GM19468 (cell line): Measurements from ENCODE around the gene MATN4.

Source experiments
- ATAC-seq: cut with Tn5 transposase; IDR thresholded peaks from one replicate; pipeline ENCODE4 v1.9.1; 2021; ENCODE audit warnings: mild to moderate bottlenecking, moderate library complexity, moderate number of reproducible peaks; ENCODE audit not compliant: unreplicated experiment; ENCODE audit errors: extremely low read depth

The MATN4 gene

GRCh38 chr20:45293041-45294002 is 14.8 kb downstream of the MATN4 start:
- ATAC-seq, result no peak

DNA sequence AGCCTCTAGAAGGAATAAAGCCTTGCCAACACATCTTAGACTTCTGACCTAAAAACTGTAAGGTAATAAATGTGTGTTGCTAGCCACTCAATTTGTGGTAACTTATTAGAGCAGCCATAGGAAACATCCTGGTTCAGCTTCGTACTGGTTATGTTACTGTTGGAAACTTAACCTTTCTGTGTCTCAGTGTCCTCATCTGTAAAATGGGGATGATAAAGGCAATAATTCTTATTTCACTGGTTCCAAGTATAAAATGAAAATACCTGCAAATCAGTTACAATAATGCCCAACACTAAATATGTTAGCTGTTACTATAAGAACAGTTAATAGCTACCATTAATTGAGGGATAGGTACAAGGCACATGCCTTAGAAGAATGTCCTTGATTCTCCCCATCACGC is 15.8 kb downstream of the MATN4 start:
- ATAC-seq, result no peak

DNA sequence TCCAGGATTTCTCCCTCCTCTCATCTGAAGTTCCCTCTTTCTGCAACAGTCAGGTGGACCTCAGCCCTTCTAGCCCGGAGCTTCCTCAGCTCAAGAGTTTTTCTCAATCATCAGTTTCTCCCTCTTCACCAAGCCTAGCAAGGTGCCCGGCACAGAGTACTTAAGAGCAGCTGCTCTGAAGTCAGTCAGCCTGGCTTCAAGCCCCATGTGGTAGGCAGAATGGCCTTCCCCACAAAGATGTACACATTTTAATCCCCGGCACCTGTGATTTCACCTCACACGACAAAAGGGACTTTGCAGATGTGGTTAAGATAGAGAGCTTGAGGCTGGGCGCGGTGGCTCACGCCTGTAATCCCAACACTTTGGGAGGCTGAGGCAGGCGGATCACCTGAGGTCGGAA is 16.6 kb downstream of the MATN4 start:
- no peak for ATAC-seq

DNA sequence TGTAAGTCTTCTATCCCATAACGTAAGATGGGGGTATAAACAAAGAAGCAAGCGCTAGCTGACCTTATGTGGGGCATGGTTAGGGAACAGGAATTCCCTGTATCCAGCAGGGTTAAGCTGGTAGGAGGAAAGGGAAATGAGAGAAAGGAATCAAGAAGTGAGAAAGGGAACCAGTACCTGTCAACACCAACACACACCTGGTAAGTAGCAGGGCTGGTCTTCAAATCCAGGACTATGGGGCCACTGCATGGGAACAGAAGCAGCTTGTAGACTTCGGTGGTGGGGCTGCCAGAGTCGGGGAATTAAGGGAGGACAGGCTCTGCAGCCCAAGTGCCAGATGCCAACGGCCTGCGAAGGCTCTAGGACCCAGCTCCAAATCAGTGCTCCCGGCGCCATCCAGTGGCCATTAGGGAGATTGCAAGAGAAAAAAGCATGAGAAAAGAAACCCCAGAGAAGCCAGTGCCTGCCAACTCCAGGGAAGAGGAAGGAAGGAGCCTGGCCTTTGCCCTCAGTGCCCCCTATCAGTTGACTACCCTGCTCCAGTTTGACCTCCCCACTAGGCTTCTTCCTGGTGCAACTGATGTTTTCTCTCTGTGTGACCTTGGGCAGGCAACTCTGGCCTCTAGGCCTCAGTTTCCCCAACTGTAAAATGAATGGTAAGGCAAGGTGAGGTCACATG is 17.3 kb downstream of the MATN4 start:
- no peak for ATAC-seq

- ATAC-seq, result no peak
Measured at GRCh38 chr20:45289942-45290676, 18.0 kb downstream of the MATN4 start.

GRCh38 chr20:45288860-45289259 is 19.2 kb downstream of the MATN4 start:
- no peak for ATAC-seq

DNA sequence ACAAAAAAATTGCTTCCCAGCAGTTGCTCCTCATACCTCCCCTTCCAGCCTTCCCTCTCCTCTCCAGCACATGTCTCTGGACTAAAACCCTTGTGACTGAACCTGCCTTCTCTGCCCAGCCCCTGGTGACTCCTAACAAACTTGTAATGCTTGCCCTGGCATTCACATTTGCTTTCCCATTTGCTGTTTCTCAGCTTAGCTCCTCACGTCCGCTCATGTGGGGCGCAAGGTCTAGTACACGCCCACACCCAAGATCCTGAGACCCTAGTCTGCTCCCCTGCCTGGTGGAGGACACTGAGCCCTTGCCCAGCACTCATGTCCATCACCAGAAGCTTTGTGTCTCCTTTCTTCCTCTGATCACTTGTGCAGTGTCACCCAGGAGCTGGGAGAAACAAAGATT is 19.7 kb downstream of the MATN4 start:
- ATAC-seq, result no peak

- no peak for ATAC-seq
Measured at GRCh38 chr20:45283551-45284057, 24.5 kb downstream of the MATN4 start.

GRCh38 chr20:45282700-45283550 is 25.2 kb downstream of the MATN4 start:
- ATAC-seq, result no peak

- no peak for ATAC-seq
Measured at GRCh38 chr20:45279992-45280391, 28.1 kb downstream of the MATN4 start.

DNA sequence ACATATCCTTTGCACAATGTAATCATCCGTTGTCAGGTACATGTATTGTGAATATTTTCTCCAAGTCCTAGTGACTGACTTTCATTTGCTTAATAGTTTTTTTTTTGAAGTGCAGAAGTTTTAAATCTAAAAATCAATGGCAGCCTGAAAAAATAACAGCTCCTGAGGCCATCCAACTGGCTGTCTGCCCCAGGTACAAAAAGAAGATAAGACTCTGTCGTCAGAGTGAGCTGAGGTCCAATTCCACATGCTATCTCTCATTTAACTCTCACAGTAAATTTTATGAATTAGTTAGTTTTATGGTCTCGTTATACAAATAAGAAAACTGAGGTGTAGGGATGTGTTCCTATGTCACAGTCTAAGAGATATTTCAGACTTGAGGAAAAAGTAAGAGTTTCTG is 32.8 kb downstream of the MATN4 start:
- no peak for ATAC-seq

- ATAC-seq, result no peak
Measured at GRCh38 chr20:45269754-45270270, 38.3 kb downstream of the MATN4 start.

DNA sequence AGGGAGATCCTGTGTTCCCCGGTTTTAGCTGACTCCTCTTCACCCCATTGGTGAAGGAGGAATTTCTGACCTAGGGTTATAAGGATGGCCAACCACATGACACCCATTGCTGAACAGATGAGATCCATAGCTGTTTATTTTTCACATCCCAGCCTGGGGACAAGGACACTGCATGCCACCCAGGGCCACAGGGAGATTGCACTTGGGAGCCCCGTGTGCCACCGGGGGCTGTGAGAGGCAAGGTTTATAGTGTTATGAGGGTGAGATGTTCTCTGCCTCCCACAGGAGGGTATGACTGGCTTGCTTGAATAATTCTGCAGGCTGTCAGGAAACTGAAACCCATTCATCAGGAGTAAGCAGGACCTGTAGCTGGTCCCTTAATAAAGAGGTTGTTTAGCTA is 39.0 kb downstream of the MATN4 start:
- ATAC-seq, result no peak

GRCh38 chr20:45268531-45268930 is 39.6 kb downstream of the MATN4 start:
- no peak for ATAC-seq

- no peak for ATAC-seq
Measured at GRCh38 chr20:45266977-45267376, 41.1 kb downstream of the MATN4 start.

DNA sequence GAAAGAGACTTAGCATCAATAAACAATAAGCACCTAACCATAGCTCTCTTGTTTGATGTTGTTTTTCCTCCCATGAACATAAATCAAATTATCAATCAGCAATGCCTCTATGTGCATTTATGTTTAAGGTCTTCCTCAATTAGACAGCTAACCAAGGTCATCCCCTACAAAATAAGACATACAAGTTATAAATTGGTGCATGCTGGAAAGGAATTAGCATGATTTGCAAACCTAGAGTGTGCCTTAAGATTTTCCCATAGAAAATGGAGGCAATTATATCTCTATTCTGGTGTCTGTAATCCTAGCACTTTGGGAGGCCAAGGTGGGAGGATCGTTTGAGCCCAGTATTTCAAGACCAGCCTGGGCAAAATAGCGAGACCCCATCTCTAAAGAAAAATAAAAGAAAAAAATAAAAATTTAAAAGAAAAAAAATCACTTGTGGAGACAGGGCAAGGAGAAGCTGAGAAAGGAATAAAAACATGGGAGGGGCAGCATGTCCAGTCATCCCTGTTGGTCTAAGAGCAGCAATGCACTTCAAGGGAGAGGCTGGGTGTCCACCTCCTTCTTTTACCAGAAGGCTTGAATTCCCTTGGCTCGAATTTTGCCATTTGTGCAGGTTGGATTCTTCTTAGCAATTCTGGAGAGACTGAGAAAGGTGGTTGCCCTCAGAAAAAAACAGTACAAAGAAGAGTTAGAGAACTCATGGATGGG is 44.4 kb downstream of the MATN4 start:
- ATAC-seq, result no peak

DNA sequence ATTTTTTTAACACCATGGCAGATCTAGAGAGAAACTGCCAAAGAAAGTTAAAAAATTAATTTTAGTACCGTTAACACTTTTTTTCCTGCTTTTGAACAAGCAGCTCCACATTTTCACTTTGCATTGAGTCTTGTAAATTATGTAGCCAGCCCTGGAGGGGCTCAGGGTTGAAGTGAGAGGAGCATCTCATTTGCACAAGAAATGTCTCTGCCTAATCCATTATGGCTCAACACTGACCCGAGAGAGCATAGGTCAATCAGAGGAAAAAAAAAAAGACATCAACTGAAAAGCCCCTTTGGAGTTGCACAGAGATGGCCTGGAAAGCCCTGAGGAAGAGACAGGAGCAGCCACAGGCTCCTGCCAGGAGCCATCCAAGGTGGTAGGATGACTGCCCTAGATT is 49.4 kb downstream of the MATN4 start:
- no peak for ATAC-seq

DNA sequence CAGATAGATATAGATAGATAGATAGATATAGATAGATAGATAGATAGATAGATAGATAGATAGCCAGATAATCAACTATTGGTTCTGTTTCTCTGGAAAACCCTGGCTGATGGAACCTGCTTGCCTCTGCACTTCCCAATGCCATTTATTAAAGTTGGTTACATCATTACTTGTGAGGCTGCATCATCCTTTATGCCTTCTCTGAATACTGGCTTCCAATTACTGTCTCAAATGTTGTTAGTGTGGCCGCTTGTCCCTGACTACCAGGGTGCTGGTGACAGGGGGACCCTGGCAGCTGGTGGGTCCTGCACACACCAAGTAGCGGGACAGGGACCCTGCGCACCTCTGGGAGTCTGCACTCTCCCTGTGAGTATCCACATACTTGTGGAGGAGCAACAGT is 49.8 kb downstream of the MATN4 start:
- no peak for ATAC-seq

DNA sequence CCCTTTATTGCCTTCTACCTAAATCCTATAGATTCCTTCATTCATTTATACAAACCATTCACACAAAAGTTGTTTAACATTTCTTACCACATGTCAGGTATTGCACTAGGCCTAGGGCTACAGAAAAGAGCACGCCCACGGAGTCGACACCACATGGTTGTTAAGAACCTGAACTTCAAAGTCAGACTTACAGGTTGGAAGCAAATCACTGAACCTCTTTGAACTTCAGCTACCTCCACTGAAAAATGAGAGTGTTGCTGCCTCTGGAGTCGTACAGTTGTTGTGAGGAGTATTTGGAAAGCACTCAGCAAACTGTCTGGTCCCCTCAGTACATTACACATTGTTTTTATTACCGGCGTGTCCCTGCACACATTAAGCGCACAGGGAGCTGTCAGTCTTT is 50.4 kb downstream of the MATN4 start:
- ATAC-seq, result no peak
